ENCODE measurements around the gene JMJD8.

Gene JMJD8

DNA sequence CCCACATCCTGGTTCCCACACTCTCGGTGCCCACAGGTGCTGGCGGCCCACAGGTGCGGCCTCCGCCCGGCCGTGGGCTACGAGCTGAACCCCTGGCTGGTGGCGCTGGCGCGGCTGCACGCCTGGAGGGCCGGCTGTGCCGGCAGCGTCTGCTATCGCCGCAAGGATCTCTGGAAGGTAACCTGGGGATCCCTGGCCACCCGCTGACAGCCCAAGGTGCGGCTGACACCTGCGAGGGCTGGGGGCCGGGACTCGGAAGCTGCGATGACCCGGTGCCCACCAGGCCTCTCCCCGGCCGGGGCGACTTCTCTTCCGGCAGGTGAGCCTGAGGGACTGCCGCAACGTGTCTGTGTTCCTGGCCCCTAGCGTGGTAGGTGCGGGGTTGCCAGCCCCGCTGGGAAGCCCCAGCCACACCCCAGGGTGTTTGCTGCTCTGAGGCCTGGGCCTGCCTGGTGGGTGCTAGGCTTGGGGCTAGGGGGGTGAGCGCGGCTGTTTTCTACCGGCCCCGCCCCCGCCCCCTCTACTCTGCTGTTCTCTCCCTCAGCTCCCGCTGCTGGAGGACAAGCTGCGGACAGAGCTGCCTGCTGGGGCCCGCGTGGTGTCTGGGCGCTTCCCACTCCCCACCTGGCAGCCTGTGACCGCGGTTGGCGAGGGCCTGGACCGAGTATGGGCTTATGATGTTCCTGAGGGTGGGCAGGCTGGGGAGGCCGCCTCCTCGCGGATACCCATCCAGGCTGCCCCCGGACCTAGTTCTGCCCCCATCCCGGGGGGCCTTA is 37.8 kb upstream of the JMJD8 start:
- no peak for DNase-seq (ENCODE audit: low spot score)

DNA sequence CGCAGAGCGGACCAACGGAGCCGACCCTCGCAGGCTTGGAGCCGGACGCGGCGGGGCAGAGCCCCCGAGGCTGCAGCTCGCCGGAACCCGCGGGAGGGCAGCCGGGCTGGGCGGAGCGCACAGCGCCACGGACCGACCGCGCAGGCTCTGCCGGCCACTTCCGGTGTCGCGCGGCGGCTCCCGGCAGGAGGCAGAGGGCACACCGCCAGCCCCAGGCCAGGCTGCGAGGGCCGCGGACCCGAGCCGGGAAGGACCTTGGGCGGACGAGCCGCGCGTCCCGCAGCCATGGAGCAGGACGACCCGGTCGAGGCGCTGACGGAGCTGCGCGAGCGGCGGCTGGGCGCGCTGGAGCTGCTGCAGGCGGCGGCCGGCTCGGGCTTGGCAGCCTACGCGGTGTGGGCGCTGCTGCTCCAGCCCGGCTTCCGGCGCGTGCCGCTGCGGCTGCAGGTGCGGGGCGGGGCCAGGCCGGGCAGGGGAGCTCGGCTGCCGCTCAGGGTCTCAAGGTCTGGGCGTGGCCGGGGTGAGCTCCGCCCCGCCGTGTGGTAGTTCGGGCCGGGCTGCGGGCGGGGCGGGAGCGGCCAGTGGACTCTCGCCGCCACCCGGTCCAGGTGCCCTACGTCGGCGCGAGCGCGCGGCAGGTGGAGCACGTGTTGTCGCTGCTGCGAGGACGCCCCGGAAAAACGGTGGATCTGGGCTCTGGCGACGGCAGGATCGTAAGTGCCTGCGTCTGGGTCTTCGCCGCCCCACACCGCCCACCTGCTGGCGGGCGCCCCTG is 37.0 kb upstream of the JMJD8 start, which contains the start of gene ANTKMT:
Gene ANTKMT (plus strand): TSS at position 157 of the 775 bp plus-strand sequence. CDS start 129 bp downstream, at position 286.
- DNase-seq (ENCODE audit: low spot score): peak; percentile 81

DNA sequence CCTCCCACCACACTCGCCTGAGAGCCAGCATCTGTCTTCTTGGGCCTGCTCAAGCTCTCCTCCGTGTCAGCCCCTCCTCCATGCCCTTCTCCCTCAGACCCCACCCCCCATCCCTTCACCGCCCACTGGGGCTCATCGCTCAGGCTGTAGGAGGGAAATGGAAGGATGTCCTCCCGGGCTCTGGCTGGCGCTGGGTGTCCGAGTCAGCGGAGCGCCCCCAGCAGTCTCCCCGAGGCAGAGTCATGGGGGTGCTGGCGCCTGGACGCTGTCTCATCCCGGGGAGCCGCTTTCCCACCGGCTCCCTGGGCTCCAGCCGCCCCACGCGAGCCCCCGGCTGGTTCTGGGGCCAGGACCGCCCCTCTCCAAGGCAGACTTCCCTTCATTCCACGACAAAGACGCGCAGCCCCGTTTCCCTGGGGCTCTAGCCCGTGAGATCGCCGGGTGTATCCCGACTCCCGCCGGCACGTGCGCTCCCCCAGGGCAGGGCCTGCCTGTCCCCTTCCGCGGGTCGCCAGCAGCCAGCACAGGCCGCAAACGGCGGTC is 36.4 kb upstream of the JMJD8 start:
- DNase-seq (ENCODE audit: low spot score): peak; percentile 56

DNA sequence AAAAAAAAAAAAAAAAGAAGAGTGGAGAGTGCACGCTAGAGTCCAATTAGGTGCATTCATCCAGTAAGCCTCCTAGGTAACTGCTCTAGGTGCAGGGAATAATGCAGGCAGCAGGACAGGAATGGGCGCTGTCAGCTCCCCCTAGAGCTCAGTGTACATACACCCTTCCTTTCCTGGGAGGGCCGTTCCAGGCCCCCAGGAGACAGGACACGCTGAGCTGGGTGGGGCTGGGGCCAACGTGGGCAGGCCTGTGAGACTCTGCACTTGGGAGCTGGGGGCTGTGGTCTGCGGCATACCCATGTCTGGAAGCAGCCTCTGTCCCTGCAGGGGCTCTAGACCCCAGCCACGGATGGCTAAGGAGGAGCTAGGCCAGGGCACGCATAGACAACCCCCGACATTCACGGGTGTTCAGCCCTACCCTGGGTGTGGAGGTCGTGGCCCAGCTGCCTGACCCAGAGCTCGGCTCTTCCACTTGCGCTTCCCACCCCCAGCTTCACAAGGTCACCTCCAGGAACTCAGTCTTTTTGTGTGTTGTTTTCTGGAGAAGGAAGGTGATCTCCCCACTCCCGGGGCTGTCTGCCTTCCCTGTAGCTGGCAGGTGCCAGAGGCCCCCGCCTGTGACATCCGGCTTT is 35.8 kb upstream of the JMJD8 start:
- DNase-seq (ENCODE audit: low spot score): no peak

DNA sequence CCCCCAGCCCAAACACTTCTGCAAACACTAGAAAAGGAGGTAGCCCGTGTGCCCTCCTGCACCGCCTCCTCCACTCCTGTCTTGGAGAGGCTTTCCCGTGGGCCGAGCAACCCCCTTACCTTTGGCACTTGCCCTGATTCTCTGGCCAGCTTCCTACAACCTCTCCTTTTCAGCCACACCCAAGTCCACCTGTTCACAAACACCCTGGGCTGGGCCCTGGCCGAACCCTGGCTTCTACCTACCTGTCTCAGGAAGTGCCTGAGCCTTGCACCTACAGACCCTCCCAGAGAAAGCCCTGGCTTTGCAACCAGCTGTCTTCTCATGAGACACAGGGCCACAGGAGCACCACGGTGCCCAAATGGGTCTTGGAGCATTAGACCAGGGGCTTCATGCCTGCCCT is 34.8 kb upstream of the JMJD8 start:
- DNase-seq (ENCODE audit: low spot score): no peak

DNA sequence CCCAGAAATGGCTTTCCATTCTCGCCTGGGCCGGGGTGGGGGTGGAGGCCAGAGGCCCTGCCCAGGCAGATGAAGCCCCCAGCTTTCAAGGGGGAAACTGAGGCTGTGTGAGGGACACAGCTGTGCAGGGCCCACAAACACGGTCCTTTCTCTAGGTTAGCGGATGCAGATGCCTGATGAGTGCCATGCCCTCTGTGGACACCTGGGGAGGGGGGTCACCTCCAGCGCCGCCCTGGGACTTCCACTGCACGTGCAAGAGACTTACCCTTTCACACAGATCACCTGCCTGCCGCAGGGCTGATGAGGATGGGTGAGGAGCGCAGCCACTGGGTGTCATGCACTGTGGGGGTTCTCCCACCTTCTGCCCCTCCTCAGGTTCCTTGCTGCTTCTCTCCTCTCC is 34.3 kb upstream of the JMJD8 start:
- no peak for DNase-seq (ENCODE audit: low spot score)

DNA sequence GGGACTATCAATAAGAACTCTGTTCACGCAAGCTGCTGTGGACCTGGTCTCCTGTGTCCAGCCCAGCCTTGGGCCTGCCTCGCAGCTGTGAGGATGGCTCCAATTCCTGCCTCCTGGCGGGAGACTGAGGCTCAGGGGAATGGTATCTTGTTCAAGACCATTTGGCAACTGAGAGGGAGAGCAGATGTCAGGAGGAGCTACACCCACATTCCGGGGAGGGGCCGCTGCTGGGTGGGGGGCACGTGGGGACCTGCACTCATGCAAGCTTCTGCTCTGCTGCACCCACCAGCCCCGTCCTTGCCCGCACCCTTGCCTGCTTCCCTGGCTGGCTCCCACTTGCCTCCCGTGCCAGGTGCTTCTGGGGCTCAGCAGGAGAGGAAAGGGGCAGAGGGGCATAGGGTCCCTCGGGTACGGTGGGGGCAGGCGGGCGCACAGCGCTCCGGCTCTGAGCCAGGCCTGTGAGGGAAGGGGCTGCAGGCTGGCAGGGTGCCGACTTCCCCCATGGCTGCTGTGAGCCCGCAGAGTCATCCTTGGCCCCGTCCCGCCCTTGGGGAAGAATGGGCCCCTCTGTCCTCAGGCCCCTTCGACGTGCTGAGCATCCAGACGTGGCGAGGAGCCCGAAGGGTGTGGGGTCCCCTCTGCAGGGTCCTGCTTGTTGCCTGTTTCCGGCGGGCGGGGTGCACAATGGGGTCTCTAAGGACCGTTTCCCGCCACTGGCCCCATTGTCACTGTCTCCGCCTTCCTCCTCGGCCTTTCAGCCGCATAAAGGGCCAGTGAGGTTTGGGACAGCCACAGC is 33.5 kb upstream of the JMJD8 start:
- no peak for DNase-seq (ENCODE audit: low spot score)

DNA sequence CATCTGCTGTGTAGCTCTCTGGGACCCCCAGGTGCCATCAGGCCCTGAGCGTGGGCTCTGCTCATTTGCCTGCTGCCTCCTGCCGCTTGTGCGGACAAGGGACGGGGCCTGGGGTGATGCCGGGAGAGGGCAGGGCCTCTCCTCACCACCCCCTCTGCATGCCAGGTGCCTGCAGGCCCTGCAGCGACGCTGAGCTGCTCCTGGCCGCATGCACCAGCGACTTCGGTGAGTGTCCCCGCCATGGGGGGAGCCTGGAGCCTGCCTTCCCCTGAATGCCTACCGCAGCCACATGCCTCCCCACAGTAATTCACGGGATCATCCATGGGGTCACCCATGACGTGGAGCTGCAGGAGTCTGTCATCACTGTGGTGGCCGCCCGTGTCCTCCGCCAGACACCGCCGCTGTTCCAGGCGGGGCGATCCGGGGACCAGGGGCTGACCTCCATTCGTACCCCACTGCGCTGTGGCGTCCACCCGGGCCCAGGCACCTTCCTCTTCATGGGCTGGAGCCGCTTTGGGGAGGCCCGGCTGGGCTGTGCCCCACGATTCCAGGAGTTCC is 32.7 kb upstream of the JMJD8 start:
- no peak for DNase-seq (ENCODE audit: low spot score)

DNA sequence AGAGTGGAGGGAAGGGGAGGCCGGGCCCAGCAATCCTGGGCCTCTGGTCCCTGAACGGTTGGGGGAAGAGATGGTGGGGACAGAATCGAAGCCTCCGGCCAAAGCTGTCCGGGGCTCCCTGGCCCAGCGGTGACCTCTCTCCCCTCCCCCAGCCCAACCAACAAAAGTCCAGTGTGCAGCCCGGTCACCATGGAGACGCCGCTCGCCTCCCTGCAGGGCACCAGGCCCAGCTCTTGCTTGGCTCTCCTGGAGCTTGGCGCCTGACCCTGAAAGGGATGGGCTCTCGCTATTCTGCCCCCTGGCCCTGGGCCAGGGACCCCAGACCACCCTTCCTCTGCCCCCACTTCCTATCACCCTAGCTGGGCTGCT is 32.0 kb upstream of the JMJD8 start:
- DNase-seq (ENCODE audit: low spot score): no peak

DNA sequence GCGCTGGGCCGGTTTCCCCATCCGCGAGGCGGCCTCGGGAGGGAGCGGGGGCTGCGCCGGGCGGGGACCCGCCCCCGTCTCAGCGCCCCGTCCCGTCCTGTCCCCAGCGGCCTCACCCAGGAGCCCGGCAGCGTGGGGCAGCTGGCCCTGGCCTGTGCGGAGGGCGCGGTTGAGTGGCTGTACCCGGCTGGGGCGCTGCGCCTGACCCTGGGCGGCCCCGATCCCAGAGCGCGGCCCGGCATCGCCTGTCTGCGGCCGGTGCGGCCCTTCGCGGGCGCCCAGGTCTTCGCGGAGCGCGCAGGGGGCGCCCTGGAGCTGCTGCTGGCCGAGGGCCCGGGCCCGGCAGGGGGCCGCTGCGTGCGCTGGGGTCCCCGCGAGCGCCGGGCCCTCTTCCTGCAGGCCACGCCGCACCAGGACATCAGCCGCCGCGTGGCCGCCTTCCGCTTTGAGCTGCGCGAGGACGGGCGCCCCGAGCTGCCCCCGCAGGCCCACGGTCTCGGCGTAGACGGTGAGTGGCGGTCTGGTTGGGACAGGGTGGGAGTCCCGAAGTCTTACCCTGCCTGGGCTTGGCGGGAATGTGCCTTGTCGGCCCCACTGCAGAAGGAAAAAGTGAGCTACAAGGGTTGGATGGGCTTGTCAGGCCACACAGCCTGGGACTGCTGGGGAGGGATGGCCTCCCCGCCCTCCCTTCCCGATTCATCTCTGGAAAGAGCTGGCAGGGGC is 31.5 kb upstream of the JMJD8 start:
- no peak for DNase-seq (ENCODE audit: low spot score)

DNA sequence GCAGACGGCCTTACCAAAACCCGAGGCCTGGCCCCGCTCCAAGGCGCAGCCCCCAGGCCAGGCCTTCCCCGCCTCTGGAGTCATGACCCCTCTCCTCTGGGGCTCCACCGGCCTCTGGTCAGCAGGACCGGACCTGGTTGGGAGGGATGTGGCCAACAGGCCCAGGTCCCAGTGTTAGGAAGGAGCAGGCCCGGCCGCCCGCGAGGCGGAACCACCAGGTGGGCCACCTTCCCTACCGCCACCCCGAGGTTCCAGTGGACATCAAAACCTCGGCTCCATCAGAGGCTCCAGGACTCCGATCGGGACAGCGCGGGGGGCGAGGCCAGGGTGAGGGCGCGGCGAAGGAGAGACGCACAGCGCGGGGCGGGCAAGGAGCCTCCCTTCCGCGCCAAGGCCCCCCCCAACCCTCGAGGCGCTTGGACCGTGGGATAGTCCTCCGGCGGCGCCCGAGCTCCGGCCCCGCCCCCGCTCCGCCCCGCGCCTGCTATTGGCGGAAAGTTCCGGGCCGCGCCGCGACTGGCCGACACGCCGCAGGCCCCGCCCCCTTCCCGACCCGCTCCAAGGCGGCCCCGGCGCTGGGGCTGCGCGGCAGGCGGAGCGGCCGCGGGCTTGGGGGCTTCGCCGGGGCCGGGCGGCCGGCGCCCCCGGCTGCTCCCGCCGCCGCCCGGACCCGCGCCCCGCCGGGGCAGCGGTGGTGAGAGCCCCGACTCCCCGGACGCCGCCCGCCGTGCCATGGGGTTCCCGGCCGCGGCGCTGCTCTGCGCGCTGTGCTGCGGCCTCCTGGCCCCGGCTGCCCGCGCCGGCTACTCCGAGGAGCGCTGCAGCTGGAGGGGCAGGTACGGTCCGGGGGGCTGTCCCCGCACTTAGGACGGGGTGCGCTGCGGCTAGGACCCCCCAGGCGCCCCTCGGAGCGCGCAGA is 30.7 kb upstream of the JMJD8 start, which contains the start of gene METRN:
Gene METRN (plus strand): TSS at position 561 of the 919 bp plus-strand sequence. CDS start 172 bp downstream, at position 733.
- DNase-seq (ENCODE audit: low spot score): peak; percentile 88

DNA sequence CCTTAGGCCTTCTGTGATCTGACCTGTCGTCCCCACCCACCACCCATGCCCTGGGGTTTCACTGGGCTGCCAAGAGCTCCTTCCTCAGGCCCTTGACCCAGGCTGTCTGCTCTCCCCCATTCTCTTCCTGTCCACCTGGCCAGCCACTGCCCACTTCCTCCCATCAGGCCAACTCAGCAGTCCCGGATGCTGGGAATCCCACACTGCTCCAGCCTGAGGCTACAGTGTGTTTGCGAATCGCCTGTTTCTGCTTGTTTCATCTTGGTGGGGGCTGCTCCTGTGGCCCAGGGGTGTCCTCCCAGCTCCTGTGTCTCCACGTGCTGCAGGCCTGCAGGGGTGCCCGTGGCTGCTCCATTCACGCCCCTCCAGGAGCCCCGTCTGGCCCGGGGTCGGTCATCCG is 29.9 kb upstream of the JMJD8 start:
- DNase-seq (ENCODE audit: low spot score): no peak

DNA sequence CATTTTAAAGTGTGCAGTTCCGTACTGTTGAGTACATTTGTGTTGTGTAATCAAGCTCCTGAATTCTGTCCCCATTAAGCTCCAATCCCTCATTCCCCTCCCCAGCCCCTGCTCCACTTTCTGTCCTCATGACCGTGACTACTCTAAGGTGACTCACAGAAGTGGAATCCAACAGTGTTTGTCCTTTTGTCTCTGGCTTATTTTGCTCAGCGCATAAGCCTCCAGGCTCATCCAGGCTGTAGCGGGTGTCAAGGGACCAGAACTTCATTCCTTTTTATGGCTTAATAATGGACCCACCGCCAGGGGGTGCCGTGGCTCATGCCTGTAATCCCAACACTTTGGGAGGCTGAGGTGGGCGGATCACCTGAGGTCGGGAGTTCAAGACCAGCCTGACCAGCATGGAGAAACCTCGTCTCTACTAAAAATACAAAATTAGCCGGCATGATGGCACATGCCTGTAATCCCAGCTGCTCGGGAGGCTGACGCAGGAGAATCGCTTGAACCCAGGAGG is 28.7 kb upstream of the JMJD8 start:
- peak; percentile 53 for DNase-seq (ENCODE audit: low spot score)

DNA sequence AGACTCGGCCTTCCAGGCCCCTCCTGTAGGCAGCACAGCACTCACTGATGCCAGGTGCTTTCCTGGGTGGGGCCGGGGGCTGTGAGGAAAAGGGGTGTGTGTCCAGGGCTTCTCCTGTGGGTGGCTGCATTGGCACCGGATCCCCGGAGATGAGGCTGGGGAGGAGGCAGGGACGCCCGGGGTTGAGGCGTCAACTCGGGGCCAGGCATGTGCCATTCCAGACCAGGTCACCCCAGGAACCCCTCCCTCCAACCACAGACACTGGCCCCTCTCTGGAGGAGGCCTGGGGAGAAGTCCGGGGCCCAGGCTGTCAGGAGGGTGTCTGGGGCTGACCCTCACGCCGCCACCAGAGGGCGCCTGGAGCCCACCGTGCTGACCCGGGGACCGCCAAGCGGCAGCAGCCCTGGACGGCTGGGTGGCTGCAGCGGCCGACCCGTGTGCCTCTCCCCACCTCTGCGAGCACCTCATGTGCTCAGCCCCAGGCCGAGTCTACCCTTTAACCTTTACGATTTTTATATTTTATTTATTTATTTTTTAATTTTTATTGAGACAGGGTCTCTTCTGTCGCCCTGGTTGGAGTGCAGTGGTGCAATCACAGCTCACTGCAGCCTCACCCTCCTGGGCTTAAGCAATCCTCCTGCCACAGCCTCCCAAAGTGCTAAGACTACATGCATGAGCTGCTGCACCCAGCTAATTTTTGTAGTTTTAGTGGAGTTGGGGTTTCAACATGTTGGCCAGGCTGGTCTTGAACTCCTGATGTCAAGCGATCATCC is 27.6 kb upstream of the JMJD8 start:
- DNase-seq (ENCODE audit: low spot score): peak; percentile 75

DNA sequence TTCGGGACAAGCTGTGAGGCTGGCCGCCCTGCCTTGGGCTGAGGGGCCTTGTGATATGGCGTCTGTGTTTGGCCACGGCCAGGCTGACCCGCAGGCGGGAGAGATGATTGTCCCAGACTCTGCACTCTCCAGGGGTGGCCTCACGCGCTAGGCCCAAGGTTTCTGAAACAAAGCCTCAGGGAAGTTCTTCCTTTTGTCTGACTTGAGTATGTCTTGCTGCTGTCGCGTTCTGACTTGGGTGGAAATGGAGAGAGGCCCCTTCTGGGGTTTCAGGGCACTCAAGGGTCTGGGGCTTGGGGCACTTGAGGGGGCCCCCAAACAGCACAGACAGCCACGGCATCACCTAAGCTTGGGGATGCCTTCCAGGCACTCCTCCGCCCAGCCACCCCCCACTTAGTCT is 26.9 kb upstream of the JMJD8 start:
- DNase-seq (ENCODE audit: low spot score): no peak

DNA sequence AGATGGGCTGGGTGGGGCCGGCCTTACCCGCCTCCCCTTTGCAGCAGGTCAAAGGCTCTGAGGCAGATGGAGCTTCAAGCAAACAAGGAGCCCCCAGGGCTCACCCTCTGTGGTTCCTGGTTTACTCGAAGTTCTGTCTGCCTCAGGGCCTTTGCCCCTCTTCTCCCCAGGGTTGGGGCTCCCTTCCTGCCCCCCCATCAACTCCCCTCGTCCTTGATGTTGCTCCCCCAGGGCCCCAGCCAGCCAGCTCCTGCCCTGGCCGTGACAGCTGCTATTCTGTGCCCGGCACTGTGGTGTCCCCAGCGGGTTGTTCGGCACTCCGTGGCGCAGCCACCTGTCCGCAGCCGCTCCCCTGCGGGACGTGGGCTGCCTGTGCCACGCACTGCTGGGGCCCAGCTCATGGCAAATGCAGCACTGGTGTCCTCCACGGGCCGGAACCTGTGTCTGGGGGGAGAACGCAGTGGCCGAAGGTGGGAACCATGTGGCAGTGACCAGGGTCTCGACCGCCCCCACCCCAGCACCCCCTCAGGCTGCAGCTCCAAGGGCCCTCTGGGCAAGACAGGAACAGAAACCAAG is 26.5 kb upstream of the JMJD8 start:
- DNase-seq (ENCODE audit: low spot score): no peak

DNA sequence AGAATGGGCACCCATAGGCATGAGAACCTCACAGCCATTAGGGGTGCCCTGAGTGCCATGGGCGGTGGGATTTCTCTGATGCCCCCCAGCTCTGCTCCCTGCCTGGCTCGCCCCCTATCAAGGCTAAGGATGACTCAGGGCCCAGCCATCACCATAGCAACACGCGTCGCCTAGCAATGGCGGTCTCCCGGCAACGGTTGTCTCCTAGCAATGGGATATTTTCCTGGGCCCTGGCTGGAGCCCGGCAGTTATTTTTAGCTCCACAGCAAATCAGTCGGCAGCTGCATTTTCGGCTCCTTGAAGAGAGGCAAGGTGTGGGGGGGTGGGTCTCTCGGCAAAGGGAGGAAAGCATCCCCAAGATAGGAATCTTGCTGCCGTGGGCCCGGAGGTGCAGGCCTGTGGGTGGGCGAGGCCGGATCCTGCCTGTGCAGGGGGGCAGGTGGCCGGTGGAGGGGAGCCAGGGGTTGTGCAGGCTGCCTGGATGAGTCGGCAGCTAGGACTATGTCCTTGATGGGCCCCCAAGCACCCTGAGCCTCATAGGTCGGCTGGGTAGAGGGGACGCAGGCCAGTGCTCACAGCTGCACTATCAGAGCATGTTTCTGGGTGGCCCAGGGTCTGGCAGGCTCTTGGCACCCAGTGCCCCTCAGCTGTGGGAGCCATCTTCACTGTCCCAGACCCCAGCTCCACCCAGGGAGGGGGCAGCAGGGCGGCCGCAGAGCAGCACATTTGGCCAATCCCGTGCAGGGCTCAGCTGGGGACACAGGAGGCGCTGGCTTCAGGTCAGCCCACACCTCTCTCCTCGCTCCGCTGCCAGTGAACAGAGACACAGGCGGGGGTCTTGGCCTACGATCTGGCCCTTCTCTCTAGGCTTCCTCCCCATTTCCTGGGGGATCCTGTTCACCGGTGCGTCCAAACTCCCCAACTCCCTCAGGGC is 25.7 kb upstream of the JMJD8 start:
- DNase-seq (ENCODE audit: low spot score): no peak

All from activated CD4-positive, alpha-beta T cell treated with anti-CD3 and anti-CD28 coated beads, Interleukin-2, Interleukin-4, amounts not matched to agents 100 ng/mL and 50 ng/mL, durations not matched to agents 16 hours and 8 hours (primary cell).